GM21390 (cell line): ENCODE measurements around the gene PDSS2.

Source experiments
- ATAC-seq: cut with Tn5 transposase; IDR thresholded peaks from one replicate; pipeline ENCODE4 v1.9.1; 2021; ENCODE audit not compliant: unreplicated experiment

The PDSS2 gene

DNA sequence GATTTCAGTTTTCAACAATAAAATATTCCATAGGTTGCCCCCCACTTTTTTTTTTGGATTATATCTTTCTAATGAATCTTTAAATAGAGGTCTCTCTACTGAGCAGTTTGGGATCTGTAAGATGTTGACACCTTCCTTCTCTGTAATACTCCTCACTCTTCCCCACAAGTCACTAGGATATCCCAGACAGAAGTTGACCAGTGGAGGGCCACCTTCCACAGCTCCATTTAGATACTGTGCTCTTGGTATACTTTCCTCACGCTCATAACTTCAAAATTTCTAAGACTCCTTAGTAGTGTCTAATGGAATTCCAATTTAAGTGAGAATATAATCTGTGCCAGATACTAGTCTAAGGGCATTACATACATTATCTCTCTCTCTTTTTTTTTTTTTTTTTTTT is 185.1 kb downstream of the PDSS2 start:
- no peak for ATAC-seq

DNA sequence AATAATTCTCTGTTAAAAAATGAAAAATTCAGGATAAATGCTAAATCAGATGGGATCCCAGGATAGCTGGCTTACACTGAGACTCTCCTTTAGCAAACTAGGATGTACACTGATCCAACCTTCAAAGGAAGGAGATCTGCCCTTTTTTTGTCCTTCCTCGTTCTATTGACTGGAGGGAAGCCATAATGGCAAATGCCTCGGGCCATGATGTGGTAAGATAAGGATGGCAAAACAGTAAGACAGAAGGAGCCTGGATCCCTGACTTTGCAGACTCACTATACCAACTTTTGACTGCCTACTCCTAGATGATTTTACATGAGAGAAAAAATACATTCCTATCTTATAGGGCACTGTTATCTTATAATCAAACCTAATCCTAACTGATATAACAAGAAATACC is 187.1 kb downstream of the PDSS2 start:
- no peak for ATAC-seq

DNA sequence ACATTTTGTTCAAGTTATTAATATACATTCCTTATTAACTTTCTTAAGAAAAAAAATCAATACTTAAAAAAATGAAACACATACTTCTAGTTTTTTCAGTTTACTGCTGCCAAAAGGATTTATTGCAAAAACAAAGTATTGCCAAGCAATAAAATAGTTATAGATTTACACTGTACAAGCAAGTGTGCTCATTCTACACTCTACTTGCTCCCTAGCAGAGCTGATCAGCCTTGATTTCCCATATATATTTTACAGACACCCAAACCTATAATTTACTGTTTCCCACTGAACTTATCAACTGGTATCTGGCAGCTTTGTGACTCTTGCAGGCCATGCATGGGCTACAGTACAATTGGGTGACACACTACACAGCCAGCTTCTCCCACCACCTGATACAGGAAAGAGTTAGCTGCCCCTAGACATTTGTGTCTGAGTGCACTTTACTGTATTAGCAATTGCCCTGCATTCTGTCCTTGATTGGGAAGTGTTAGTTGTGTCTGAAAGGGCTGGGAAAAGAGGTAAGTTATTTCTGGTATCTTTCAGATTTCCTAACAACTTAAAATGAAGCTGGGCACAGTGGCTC is 188.1 kb downstream of the PDSS2 start:
- ATAC-seq: no peak

- ATAC-seq: no peak
Observed at GRCh38 chr6:107267634-107268033, 191.7 kb downstream of the PDSS2 start.

GRCh38 chr6:107267006-107267405 is 192.4 kb downstream of the PDSS2 start:
- no peak for ATAC-seq

DNA sequence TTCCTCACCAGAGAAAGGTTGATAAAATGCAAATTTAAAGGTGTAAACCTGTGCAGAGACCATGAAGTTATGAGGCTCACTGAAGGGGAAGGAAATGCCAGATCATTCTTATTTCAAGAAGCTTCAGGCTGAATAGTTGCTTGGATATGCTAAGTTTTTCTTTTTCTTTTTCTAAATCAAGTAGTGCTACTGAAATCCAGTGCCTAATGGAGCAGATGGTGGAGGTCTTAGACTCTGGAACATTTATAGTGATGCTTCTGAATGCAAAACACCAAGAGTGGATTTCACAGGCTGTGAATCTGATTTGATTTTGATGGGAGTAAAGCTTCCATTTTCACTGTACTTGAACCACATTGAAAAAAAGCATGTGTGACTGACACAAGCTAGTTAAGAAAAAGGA is 192.8 kb downstream of the PDSS2 start:
- ATAC-seq: no peak

DNA sequence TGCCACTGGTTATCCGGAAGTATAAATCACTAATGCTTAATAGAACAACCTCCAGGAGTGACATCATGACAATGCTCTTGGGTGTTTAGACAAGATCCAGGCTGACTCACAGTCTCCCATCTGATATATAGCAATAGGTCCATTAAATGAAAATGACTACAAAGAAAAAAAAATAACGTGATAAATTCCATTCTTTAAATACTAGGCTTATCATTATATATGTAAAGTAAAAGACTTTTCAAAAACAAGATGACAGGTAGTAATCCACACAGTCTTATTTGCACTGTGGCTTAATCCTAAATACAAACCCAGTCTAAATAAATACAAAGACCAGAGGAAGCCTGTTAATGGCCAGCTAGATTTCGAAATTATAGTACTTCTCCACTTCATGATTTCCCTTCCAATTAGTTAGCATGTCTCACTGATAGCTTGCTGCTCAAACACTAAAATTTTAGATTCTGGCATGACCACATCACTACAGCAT is 195.0 kb downstream of the PDSS2 start:
- no peak for ATAC-seq

DNA sequence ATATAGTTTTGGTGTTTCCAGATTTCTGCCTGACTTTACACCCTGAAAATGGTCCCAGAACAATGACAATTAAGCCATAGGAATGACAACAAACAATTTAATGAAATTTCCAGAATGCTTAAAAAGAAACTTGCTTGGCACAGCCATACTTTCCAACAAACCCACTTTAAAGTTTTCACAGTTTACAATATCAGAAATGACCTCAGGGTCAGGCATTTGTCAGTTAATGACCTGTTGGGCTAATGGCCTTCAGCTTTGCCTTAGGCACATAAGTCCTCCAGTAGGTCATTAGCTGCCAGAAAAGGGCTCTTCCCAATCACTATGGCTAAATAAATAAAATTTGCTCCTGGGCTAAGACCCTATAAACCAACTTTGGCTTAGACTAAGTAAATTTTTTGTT is 199.4 kb downstream of the PDSS2 start:
- ATAC-seq: no peak

DNA sequence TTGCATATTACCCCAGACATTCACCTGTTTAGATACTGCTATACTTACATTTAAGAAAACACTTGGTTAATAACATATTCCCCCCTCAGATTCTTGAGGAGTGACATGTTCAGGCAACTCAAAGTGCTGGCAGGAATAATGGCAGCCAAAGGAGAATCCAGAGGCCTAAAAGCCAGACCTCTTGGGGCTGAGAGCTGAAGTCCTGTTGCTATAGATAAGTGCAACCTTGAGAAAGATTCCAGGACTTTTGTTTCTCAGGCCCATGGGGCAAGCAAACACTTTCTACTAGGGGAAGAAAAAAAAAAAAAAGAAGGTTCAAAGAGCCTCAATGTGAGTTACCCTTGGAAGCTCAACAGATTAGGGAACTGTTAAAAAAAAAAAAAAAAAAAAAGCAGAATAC is 211.2 kb downstream of the PDSS2 start:
- no peak for ATAC-seq

- ATAC-seq: no peak
Observed at GRCh38 chr6:107246972-107247615, 212.3 kb downstream of the PDSS2 start.

GRCh38 chr6:107246249-107246971 is 213.0 kb downstream of the PDSS2 start:
- ATAC-seq: no peak

DNA sequence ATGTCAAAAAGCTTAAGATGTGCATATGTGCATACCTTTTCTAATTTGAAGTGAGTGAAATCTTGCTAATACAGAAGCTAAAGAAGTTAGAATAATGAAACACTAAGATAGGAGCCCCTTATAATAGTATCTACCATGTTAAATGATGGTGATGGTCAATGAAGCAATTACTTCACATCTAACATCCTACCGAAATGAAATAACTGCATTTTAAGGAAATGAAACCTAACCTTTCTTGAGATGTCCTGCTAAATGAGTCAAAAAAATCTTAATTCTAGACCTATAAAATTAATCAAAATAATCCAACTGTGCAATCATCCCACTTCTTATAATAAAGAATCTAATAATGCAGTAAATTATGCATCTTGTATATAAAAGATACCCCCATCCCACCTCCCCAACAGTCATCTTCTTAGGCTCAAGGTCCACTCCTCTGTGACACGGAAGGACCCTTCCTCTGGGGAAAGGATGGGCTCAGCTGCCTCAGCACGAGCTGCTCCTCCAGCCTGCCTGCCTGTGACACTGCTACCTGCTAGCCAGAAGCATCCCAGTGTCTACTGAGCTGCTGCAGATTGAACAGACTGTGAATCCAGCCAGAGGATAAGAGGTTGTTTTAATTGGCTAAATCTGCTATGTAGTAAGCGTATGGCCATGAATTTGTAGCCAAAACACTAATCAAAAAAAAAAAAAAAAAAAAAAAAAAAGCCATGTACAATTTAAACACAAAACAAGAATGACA is 214.5 kb downstream of the PDSS2 start:
- ATAC-seq: no peak

- ATAC-seq: no peak
Observed at GRCh38 chr6:107244082-107244741, 215.2 kb downstream of the PDSS2 start.

DNA sequence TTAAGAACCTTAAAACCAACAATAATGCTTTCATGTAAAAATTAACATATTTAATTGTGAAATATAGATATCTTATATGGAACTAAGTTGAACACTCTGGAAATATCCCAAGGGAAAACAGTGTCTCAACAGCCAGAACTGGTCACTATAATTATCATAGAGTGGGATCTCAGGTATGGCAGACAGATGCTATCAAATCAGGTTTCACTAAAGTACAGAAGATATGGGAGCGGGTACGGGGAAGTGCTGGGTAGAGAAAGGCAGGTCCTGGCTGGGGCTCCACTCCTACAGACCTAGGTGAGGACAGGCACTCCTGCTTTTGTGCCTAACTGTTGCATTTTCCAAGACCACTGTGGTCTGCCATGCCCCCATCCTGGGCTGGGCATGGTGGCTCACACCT is 215.9 kb downstream of the PDSS2 start:
- no peak for ATAC-seq

GRCh38 chr6:107237992-107238660 is 221.2 kb downstream of the PDSS2 start:
- ATAC-seq: no peak

- no peak for ATAC-seq
Observed at GRCh38 chr6:107235511-107235910, 223.9 kb downstream of the PDSS2 start.

DNA sequence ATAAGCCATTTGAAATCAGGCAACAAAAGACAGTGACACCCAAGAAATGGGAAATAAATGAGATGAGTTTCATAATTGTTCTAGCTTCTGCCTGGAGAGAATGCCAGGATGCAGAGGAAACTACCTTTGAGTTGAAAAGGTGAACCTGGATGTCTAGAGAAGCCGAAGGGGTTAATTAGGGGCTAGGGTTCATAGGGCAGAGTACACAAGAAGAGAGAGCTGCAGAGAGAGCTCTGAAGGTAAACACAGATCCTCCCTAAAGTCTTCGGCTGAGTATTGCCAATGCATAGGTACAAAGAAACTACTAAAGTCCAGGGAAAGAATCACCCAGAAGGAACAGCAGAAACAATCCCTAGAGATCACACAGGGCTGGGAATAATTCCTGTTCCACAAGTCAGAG is 224.4 kb downstream of the PDSS2 start:
- ATAC-seq: no peak

DNA sequence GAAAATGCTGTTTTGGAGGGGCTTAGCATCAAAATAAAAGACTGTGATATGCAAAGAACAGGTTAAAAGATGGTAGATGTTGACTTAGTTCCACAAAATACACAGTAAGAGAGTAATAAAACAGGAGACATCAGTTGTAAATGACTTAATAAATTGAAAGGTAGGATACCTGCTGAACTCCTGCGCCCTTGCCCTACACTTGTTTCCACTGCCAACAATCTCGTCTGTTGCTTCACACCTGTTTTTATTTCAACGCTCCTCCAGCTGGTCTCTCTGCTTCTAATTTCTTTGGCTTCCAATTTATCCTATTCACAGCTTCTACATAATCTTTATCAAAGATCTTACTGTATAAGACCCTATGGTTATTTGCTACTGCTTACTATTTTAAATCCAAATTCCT is 228.1 kb downstream of the PDSS2 start:
- no peak for ATAC-seq

DNA sequence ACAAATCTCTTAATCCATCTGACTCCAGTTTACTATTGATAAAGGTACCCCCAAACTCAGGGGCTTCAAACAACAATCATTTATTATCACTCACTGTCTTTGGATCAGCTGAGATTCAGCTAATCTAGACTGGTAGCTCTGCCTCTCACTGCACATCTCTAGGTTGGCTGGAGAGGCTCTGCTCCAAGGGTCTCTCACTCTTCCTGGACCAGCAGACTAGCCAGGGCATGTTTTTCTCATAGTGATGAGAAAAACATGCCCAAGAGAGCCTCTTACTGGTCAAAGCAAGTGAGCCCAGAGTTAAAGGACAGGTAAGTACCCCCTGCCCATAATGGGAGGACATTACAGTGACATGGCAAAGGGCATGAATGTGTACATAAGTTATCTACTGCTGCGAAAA is 228.9 kb downstream of the PDSS2 start:
- ATAC-seq: no peak

GRCh38 chr6:107230024-107230423 is 229.3 kb downstream of the PDSS2 start:
- ATAC-seq: no peak

DNA sequence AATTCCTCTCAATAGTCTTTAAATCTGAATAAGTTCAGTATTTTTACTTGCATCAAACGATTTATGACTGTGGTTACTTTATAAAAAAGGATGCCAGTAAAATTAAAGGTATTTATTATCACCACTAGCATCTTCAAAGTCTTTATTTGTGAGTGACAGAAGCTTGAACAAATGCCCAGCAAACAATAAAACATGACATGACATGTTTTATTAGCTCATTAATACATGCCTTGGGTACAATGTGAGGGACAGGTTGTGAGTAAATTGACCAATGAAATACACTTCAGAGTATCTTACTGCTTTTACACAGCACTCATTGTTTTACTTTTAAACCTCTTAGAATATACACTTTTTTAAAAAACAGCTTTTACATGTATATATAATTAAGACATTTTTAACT is 230.6 kb downstream of the PDSS2 start:
- no peak for ATAC-seq
